Activated CD4-positive, alpha-beta memory T cell treated with anti-CD3 and anti-CD28 coated beads, Interleukin-2, amount 10 ng/mL, durations not matched to agents 7 days and 5 days (primary cell): ENCODE results near the gene NYNRIN. TPM values are rescaled to one million over a fixed set of nuclear protein-coding genes. Genes with fewer than 3 reads are reported as not detected.
"Not testable (repeated sequence)": the region's sequence is repeated elsewhere in the genome, so short reads cannot be mapped to it uniquely, and the experiment has no call there.

ENCODE experiments used
- CTCF ChIA-PET: fragments of 350-600 bp; sonication (Branson Sonifier 250); formaldehyde crosslinking; loops from one replicate; lab custom pipeline; 2021; ENCODE audit warnings: antibody characterized with exemption, inconsistent platforms; lab: Charles Lee
- POLR2A ChIA-PET: fragments of 350-600 bp; sonication (Branson Sonifier 250); formaldehyde crosslinking; loops from one replicate; lab custom pipeline; 2021; ENCODE audit warnings: antibody characterized with exemption; lab: Charles Lee
- DNase-seq: peaks from one replicate; pipeline ENCODE4 v3.0.0-alpha.2; 2020
- H3K27ac Mint-ChIP-seq: one replicate; pipeline ENCODE4 v1.8.0; 2021; ENCODE audit warnings: mild to moderate bottlenecking, mixed read lengths
- H3K27me3 Mint-ChIP-seq: one replicate; pipeline ENCODE4 v1.8.0; 2021; ENCODE audit warnings: mixed read lengths
- H3K36me3 Mint-ChIP-seq: one replicate; pipeline ENCODE4 v1.8.0; 2021; ENCODE audit warnings: low read depth, mixed read lengths
- H3K4me1 Mint-ChIP-seq: one replicate; pipeline ENCODE4 v1.8.0; 2021; ENCODE audit warnings: mixed read lengths
- H3K4me3 Mint-ChIP-seq: one replicate; pipeline ENCODE4 v1.8.0; 2021; ENCODE audit warnings: mild to moderate bottlenecking, mixed read lengths
- H3K9me3 Mint-ChIP-seq: one replicate; pipeline ENCODE4 v1.8.0; 2021; ENCODE audit warnings: mixed read lengths
- total RNA-seq, 2 experiments: library from RNA; stranded (reverse); gene quantifications; one replicate each; pipeline ENCODE4 v1.2.3, GENCODE V29; 2021

Gene NYNRIN
- total RNA-seq, 2 experiments from 2014 or later: 0.18 TPM

DNA sequence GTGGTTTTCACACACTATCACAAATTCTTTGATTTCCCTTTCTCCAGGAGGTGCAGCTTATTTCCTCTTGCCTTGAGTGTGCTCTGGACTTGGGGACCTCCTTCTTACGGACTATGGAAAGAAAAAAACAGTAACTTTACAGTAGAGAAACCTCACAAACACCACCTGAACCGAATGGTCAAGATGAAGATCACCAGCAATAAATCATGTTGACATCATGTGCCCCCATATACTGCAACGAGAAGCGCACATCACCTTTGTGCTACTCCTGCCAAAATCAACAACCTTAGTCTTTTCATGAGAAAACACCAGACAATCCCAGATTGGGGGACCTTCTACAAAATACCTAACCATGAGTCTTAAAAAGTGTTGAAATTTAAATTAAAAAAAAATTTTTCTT is 13.3 kb upstream of the NYNRIN start:
- peaks cover 32% of the 10 kb centered on the region for H3K27me3 Mint-ChIP-seq
- no peak overlapping the region for H3K4me3 Mint-ChIP-seq
- H3K4me1 Mint-ChIP-seq: no peaks in the 10 kb centered on the region
- H3K9me3 Mint-ChIP-seq: no peaks in the 10 kb centered on the region
- CTCF ChIA-PET: interaction anchor here (0.6 kb wide), 1 partner anchor 98 kb away, joined by 3 read pairs; no protein-coding TSS in a partner anchor
- no peak for DNase-seq
- H3K36me3 Mint-ChIP-seq: no peaks in the 10 kb centered on the region
- POLR2A ChIA-PET: no interaction called here
- no peak overlapping the region for H3K27ac Mint-ChIP-seq

DNA sequence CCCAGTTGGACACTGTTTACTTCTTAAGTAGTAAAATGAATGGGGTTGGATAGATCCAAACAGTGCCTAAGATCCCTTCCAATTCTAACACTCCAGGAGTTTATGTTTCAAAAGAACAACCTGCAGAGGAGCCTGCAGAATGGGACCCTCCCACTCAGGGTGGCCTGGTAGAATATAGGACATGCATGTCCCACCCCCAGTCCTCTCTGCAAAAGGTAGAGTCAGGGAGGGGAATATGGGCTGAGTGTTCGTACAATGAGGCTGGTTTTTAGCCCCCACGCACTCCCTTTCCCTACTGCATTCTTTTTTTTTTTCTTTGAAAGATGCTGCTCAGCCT is 11.8 kb upstream of the NYNRIN start:
- no peak for DNase-seq
- Mint-ChIP-seq H3K4me3 (no peak overlapping the region), H3K9me3 (no peaks in the 10 kb centered on the region), H3K36me3 (no peaks in the 10 kb centered on the region), H3K27ac (no peak overlapping the region), H3K27me3 (peaks cover 37% of the 10 kb centered on the region), H3K4me1 (no peaks in the 10 kb centered on the region)
- POLR2A ChIA-PET: no interaction called here
- CTCF ChIA-PET: no interaction called here

DNA sequence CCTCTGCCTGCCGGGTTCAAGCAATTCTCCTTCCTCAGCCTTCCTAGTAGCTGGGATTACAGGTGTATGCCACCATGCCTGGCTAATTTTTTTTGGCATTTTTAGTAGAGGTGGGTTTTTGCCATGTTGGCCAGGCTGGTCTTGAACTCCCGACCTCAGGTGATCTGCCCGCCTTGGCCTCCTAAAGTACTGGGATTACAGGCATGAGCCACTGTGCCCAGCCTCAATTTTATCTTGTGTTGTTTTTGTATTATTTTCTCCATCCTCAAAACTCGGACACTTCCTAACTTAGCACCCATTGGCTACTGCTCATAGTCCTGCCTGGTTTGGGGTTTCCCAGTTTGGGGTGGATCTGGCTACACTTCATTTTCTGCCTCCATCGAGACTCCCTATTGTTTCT is 11.2 kb upstream of the NYNRIN start:
- H3K27ac Mint-ChIP-seq, H3K36me3 Mint-ChIP-seq, POLR2A ChIA-PET, H3K4me3 Mint-ChIP-seq, H3K9me3 Mint-ChIP-seq, DNase-seq, H3K4me1 Mint-ChIP-seq: not testable (repeated sequence)
- H3K27me3 Mint-ChIP-seq: peaks cover 39% of the 10 kb centered on the region
- CTCF ChIA-PET: interaction anchor here (1.0 kb wide), 1 partner anchor 44 kb away, joined by 3 read pairs; no protein-coding TSS in a partner anchor

DNA sequence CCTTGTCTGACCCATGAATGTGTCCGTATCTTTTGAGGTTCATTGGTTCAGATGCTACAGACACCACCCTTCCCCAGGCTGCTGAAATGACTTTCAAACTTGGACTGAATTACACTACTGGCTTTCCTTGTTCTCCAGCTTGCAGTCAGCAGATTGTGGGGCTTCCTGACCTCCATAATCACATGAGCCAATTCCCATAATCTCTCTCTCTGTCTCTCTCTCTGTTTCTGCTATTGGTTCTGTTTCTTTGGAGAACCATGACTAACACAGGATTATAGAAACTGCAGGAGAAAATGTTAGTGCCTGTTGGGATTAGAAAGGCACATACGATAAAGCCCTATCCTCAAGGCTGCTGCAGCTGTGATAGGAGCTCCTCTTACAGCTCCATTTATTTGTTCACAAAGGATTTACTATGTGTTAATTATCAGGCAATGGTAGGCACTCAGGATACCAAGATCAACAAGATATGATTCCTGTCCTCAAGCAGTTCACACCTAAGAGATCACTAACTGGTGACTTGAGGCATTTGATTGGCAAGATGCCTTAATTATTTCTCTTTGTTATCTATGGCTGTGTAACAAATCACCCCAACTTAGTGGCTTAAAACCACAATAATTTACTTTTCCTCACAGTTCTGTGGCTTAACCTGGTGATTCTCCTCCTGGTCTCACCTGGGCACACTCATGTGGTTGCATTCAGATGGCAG is 10.2 kb upstream of the NYNRIN start:
- Mint-ChIP-seq H3K9me3 (no peaks in the 10 kb centered on the region), H3K4me1 (no peaks in the 10 kb centered on the region), H3K36me3 (no peaks in the 10 kb centered on the region), H3K27ac (no peak overlapping the region), H3K4me3 (no peak overlapping the region), H3K27me3 (peaks cover 39% of the 10 kb centered on the region)
- no peak for DNase-seq
- ChIA-PET CTCF (interaction anchor here (0.8 to 1.0 kb wide), 2 partner anchors 43 to 55 kb away, joined by 3 to 4 read pairs; no protein-coding TSS in a partner anchor), POLR2A (no interaction called here)

DNA sequence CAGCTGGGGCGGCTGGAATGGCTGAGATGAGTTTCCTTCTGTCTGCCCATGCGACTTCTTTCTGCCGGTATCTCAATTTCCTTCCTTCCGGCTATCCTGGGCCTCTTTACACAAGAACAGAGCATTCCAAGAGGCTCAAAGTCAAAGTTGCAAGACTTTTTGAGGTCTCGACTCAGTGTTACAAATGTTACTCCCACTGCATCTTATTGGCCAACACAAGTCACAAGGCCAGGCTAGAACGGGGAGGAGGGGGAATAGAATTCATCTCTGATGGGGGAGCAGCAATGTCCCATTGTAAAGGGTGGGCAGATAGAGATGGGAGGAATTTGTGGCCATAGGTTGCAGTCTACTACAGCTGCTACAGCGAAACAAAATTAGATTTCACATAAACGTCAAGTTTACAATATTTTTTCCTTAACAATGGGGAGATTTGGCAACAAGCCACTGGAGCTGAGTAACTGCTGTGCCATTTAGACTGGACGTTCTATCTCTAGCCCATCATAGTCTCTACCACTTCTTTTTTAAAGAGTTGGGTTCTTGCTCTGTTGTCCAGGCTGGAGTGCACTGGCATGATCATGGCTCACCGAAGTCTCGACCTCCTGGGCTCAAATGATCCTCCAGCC is 9.5 kb upstream of the NYNRIN start:
- H3K9me3 Mint-ChIP-seq: no peaks in the 10 kb centered on the region
- ChIA-PET POLR2A (no interaction called here), CTCF (no interaction called here)
- DNase-seq: no peak
- no peaks in the 10 kb centered on the region for H3K4me1 Mint-ChIP-seq
- H3K36me3 Mint-ChIP-seq: no peaks in the 10 kb centered on the region
- no peak overlapping the region for H3K27ac Mint-ChIP-seq
- H3K4me3 Mint-ChIP-seq: no peak overlapping the region
- H3K27me3 Mint-ChIP-seq: peaks cover 37% of the 10 kb centered on the region

- Mint-ChIP-seq H3K36me3 (no peaks in the 10 kb centered on the region), H3K27ac (no peak overlapping the region), H3K4me1 (peaks cover 3% of the 10 kb centered on the region), H3K9me3 (no peaks in the 10 kb centered on the region), H3K4me3 (no peak overlapping the region), H3K27me3 (peaks cover 35% of the 10 kb centered on the region)
- DNase-seq: no peak
- CTCF ChIA-PET: interaction anchor here (0.6 kb wide), 1 partner anchor 23 kb away, joined by 3 read pairs; no protein-coding TSS in a partner anchor
- POLR2A ChIA-PET: no interaction called here
Observed at GRCh38 chr14:24390701-24391468, 7.9 kb upstream of the NYNRIN start.

- H3K4me1 Mint-ChIP-seq: peaks cover 4% of the 10 kb centered on the region
- CTCF ChIA-PET: interaction anchor here (0.9 kb wide), 1 partner anchor 39 kb away, joined by 4 read pairs; no protein-coding TSS in a partner anchor
Observed at GRCh38 chr14:24392325-24393091, 6.3 kb upstream of the NYNRIN start.

GRCh38 chr14:24394275-24394674 is 4.5 kb upstream of the NYNRIN start:
- POLR2A ChIA-PET: interaction anchor here (1.1 kb wide), 1 partner anchor 10 kb away, joined by 3 read pairs; no protein-coding TSS in a partner anchor
- no peak for DNase-seq
- H3K4me3 Mint-ChIP-seq: no peak overlapping the region
- CTCF ChIA-PET: no interaction called here
- peaks cover 22% of the 10 kb centered on the region for H3K27me3 Mint-ChIP-seq
- peaks cover 5% of the 10 kb centered on the region for H3K4me1 Mint-ChIP-seq
- no peaks in the 10 kb centered on the region for H3K36me3 Mint-ChIP-seq
- no peak overlapping the region for H3K27ac Mint-ChIP-seq
- no peaks in the 10 kb centered on the region for H3K9me3 Mint-ChIP-seq

More at GRCh38 chr14:24392325-24393091, 6.3 kb upstream of the NYNRIN start:
- POLR2A ChIA-PET: no interaction called here
- Mint-ChIP-seq H3K36me3 (no peaks in the 10 kb centered on the region), H3K9me3 (no peaks in the 10 kb centered on the region), H3K4me3 (no peak overlapping the region), H3K27ac (no peak overlapping the region), H3K27me3 (peaks cover 38% of the 10 kb centered on the region)
- no peak for DNase-seq

DNA sequence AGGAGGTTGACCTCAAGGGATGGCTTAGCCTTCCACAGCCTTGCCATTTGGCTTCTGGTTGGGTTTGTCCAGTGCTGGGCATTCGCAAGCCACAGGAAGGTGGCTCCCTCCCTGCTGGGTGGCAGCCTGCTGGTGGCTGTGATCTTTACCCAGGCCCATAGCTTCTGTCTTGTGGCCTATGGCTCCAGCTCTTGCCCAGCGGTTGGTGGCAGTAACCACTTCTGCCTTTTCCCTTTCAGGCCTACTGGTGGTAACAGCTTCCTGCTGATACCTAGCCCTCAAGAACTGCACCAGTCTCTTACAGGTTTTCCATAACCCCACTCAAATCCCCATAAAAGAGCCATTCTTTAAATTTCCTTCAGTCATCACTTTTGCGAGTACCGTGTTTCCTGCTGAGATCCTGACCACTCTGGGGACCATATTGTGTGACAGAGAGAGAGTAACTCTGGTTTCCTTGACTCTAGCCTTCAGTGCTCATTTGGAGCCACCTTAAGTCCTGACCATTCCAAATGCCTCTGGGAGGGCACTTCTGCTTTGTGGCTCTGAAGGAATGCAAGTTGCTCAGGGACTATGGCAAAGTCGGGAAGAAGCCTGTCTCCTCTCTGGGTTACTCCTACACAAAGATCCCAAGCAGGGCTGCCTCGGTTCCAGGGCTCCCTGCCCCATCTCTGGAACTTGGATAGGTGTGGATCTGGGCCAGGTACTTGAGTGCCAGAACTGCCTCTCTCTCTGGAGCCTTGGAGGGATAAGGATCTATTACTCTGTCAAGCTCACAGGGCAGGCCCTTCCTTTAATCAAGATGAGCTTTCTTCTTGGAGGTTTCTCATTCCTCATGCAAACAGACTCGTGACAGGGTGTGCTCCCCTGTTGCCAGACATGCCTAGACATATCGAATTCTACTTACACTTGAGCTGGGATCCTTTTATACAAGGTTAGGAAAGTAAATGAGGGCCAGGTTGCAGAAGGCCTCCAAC is 2.9 kb upstream of the NYNRIN start:
- H3K4me1 Mint-ChIP-seq: peaks cover 7% of the 10 kb centered on the region
- ChIA-PET CTCF (interaction anchor here (0.6 to 1.6 kb wide), 2 partner anchors 62 to 1408 kb away, joined by 3 to 7 read pairs; no protein-coding TSS in a partner anchor), POLR2A (interaction anchor here (1.8 kb wide), 1 partner anchor 28 kb away, joined by 4 read pairs; no protein-coding TSS in a partner anchor)
- no peak for DNase-seq
- H3K36me3 Mint-ChIP-seq: no peaks in the 10 kb centered on the region
- H3K27ac Mint-ChIP-seq: no peak overlapping the region
- no peak overlapping the region for H3K4me3 Mint-ChIP-seq
- H3K27me3 Mint-ChIP-seq: peaks cover 28% of the 10 kb centered on the region
- H3K9me3 Mint-ChIP-seq: no peaks in the 10 kb centered on the region

DNA sequence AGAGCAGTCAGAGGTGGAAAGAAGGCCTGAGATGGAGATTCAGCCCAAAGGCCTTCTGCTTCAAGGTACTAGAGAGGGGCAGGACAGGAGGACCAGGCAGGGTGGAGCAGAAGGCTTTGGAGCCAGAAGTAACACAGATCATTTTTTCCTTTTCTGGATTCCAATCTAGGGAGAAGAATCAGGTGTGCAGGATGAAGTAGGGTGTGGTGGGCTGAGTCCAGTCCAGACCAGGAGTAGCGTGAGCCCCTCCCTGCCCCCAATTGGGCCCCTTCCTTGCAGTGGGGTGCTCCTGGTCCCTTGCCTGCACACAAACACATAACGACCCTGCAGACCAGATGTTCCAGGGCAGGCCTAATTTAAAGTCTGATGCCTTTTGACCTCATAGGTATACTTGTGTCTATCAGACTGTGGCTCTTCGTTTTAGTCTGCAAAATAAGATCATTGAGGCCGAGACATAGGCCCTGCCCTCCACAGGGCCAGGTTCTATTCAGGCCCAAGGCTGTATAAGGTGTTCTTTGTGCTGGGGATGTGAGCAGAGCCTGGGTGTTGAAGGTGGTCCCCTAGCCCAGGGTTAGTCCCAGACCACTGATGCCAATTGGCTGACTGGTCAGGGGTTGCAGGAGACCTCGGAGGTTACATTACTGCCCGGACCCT is 1.0 kb upstream of the NYNRIN start:
- no peak overlapping the region for H3K4me3 Mint-ChIP-seq
- no peaks in the 10 kb centered on the region for H3K9me3 Mint-ChIP-seq
- H3K4me1 Mint-ChIP-seq: peaks cover 7% of the 10 kb centered on the region
- CTCF ChIA-PET: interaction anchor here (0.6 kb wide), 1 partner anchor 9 kb away, joined by 3 read pairs; no protein-coding TSS in a partner anchor
- no peak for DNase-seq
- POLR2A ChIA-PET: no interaction called here
- H3K27me3 Mint-ChIP-seq: peaks cover 29% of the 10 kb centered on the region
- no peaks in the 10 kb centered on the region for H3K36me3 Mint-ChIP-seq
- H3K27ac Mint-ChIP-seq: no peak overlapping the region

DNA sequence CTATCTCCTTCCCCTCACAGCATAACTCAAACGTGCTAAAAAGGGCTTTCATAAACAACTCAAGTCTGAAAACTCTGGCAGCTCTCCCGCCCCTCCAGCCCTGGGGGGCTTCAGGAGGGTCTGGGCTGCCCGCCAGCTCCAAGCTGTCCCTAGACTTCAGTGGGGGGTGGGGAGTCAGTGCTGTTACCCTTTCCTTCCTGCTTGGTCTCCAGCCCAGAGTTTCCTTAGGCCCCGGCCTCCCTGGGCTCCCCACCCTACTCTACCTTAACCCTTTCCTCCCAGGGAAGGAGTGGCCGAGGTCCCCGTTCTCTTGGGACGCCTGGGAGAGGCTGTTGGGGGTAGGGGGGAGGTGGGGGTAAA is 530 bp upstream of the NYNRIN start:
- peaks cover 7% of the 10 kb centered on the region for H3K4me1 Mint-ChIP-seq
- H3K9me3 Mint-ChIP-seq: no peaks in the 10 kb centered on the region
- H3K27ac Mint-ChIP-seq: no peak overlapping the region
- no peaks in the 10 kb centered on the region for H3K36me3 Mint-ChIP-seq
- POLR2A ChIA-PET: no interaction called here
- no peak for DNase-seq
- peaks cover 34% of the 10 kb centered on the region for H3K27me3 Mint-ChIP-seq
- no peak overlapping the region for H3K4me3 Mint-ChIP-seq
- CTCF ChIA-PET: interaction anchor here (1.0 kb wide), 2 partner anchors 33 to 64 kb away, joined by 3 read pairs; no protein-coding TSS in a partner anchor
